H1 (cell line): ENCODE measurements around the gene CH25H. TPM values are rescaled to one million over a fixed set of nuclear protein-coding genes. Genes with fewer than 3 reads are reported as not detected.

ENCODE experiments used
- CTCF ChIA-PET: fragments of 300-600 bp; sonication (Branson Sonifier 250); formaldehyde crosslinking; loops from one replicate; lab custom pipeline; 2021; ENCODE audit not compliant: partially characterized antibody; lab: Charles Lee
- POLR2A ChIA-PET: fragments of 300-600 bp; sonication (Branson Sonifier 250); formaldehyde crosslinking; loops from one replicate; lab custom pipeline; 2021; ENCODE audit warnings: inconsistent platforms; ENCODE audit not compliant: partially characterized antibody; lab: Charles Lee
- DNase-seq, 2 experiments: peaks; one replicate each; pipeline versions ENCODE4 v3.0.0 to v3.0.0-alpha.2; 2010 to 2022; ENCODE audit warnings: low spot score in 2 of 2, low read depth in 1 of 2, mixed read lengths in 1 of 2
- FAIRE-seq: peaks from 2 replicates; lab custom pipeline; 2011; peaks lifted over from hg19 to GRCh38; lab: Jason Lieb, UNC
- H2AFZ ChIP-seq: 2 replicates; pipeline ENCODE4 v1.8.1; 2012; ENCODE audit warnings: low read length, inconsistent platforms
- H2AK5ac ChIP-seq: 2 replicates; pipeline ENCODE4 v1.6.1; 2013; ENCODE audit warnings: low read depth, low read length
- H2BK120ac ChIP-seq: replicated peaks from 2 replicates; pipeline ENCODE3; 2013; ENCODE audit warnings: low read depth, low read length, inconsistent platforms
- H2BK12ac ChIP-seq: 2 replicates; pipeline ENCODE4 v1.6.1; 2013; ENCODE audit warnings: low read depth, low read length
- H2BK15ac ChIP-seq: 2 replicates; pipeline ENCODE4 v1.6.1; 2013; ENCODE audit warnings: low read length
- H2BK20ac ChIP-seq: 2 replicates; pipeline ENCODE4 v1.6.1; 2013; ENCODE audit warnings: low read length
- H2BK5ac ChIP-seq: 2 replicates; pipeline ENCODE4 v1.6.1; 2013; ENCODE audit warnings: low read depth, low read length
- H3K14ac ChIP-seq: 2 replicates; pipeline ENCODE4 v1.6.1; 2013; ENCODE audit warnings: inconsistent platforms; ENCODE audit not compliant: insufficient read length
- H3K18ac ChIP-seq: 2 replicates; pipeline ENCODE4 v1.6.1; 2013; ENCODE audit warnings: low read length; ENCODE audit errors: extremely low read depth
- H3K23ac ChIP-seq: 2 replicates; pipeline ENCODE4 v1.6.1; 2013; ENCODE audit warnings: inconsistent platforms; ENCODE audit not compliant: insufficient read length
- H3K23me2 ChIP-seq: 2 replicates; pipeline ENCODE4 v1.6.1; 2013; ENCODE audit warnings: low read depth, low read length
- H3K27ac ChIP-seq: 2 replicates; pipeline ENCODE4 v1.6.1; 2011; ENCODE audit warnings: low read depth, low read length, inconsistent platforms
- H3K27me3 ChIP-seq, 4 experiments: replicated peaks in 1 of 4; 1 replicate in 1 of 4; 2 replicates in 3 of 4; pipeline versions ENCODE4 v1.6.1 to v1.8.1; 2011 to 2013; ENCODE audit warnings: low read length in 3 of 4, mild to moderate bottlenecking in 3 of 4, inconsistent platforms in 2 of 4, mixed read lengths in 2 of 4, moderate library complexity in 1 of 4; ENCODE audit not compliant: control insufficient read depth in 3 of 4, insufficient read depth in 3 of 4; ENCODE audit errors: extremely low read depth in 1 of 4
- H3K36me3 ChIP-seq, 4 experiments: 2 replicates each; pipeline versions ENCODE4 v1.6.1 to v1.8.1; 2011 to 2013; ENCODE audit warnings: mild to moderate bottlenecking in 4 of 4, low read length in 3 of 4, moderate library complexity in 2 of 4, control low read depth in 1 of 4, inconsistent platforms in 1 of 4; ENCODE audit not compliant: insufficient read depth in 4 of 4, control insufficient read depth in 2 of 4
- H3K4ac ChIP-seq: replicated peaks from 2 replicates; pipeline ENCODE3; 2013; ENCODE audit warnings: low read length, low read depth, mixed read lengths, inconsistent platforms; ENCODE audit not compliant: insufficient read length
- H3K4me1 ChIP-seq, 4 experiments: replicated peaks in 1 of 4; 1 replicate in 1 of 4; 2 replicates in 3 of 4; pipeline versions ENCODE4 v1.6.1 to v1.8.1; 2011 to 2013; ENCODE audit warnings: low read length in 3 of 4, inconsistent platforms in 2 of 4, mixed read lengths in 1 of 4; ENCODE audit not compliant: insufficient read depth in 4 of 4, control insufficient read depth in 3 of 4
- H3K4me2 ChIP-seq, 2 experiments: 2 replicates each; pipeline versions ENCODE4 v1.6.1 to v1.8.1; 2011 to 2013; ENCODE audit warnings: low read depth in 2 of 2, low read length in 2 of 2, control low read depth in 1 of 2, inconsistent platforms in 1 of 2, mild to moderate bottlenecking in 1 of 2; ENCODE audit not compliant: insufficient read depth in 1 of 2
- H3K4me3 ChIP-seq, 4 experiments: fragments of 200-600, 300-600 bp in 1 of 4; sonication (generic), shearing (Covaris generic), sonication (Bioruptor Twin) in 1 of 4; 2 replicates each; pipeline versions ENCODE4 v1.5.1 to v1.8.1; 2011 to 2016; ENCODE audit warnings: low read length in 4 of 4, low read depth in 3 of 4, control low read depth in 2 of 4, inconsistent platforms in 2 of 4, mild to moderate bottlenecking in 2 of 4, mixed read lengths in 1 of 4, moderate library complexity in 1 of 4; ENCODE audit not compliant: insufficient read depth in 2 of 4; ENCODE audit errors: extremely low read depth in 1 of 4
- H3K56ac ChIP-seq: replicated peaks from 2 replicates; pipeline ENCODE3; 2013; ENCODE audit warnings: low read depth, mild to moderate bottlenecking, mixed read lengths, low read length, inconsistent platforms; ENCODE audit not compliant: insufficient read length
- H3K79me1 ChIP-seq: 2 replicates; pipeline ENCODE4 v1.6.1; 2013; ENCODE audit warnings: low read depth, low read length, control low read depth
- H3K79me2 ChIP-seq, 2 experiments: 2 replicates each; pipeline versions ENCODE4 v1.6.1 to v1.8.1; 2012 to 2013; ENCODE audit warnings: low read length in 2 of 2, mild to moderate bottlenecking in 2 of 2, inconsistent platforms in 1 of 2; ENCODE audit not compliant: insufficient read depth in 2 of 2, control insufficient read depth in 1 of 2
- H3K9ac ChIP-seq, 4 experiments: replicated peaks in 1 of 4; 1 replicate in 1 of 4; 2 replicates in 3 of 4; pipeline versions ENCODE4 v1.6.1 to v1.8.1; 2011 to 2013; ENCODE audit warnings: low read depth in 3 of 4, low read length in 3 of 4, control low read depth in 2 of 4, mild to moderate bottlenecking in 2 of 4, moderate library complexity in 2 of 4, inconsistent platforms in 1 of 4; ENCODE audit errors: extremely low read depth in 1 of 4
- H3K9me3 ChIP-seq, 2 experiments: 2 replicates each; pipeline versions ENCODE4 v1.6.1 to v1.8.1; 2012 to 2013; ENCODE audit warnings: mild to moderate bottlenecking in 2 of 2, moderate library complexity in 2 of 2, control low read depth in 1 of 2, inconsistent platforms in 1 of 2, low read depth in 1 of 2, low read length in 1 of 2, mixed read lengths in 1 of 2; ENCODE audit not compliant: insufficient read depth in 2 of 2
- H4K20me1 ChIP-seq, 2 experiments: replicated peaks in 1 of 2; 2 replicates each; pipeline versions ENCODE3 to v1.8.1; 2011 to 2013; ENCODE audit warnings: inconsistent platforms in 2 of 2, low read length in 2 of 2, mild to moderate bottlenecking in 1 of 2; ENCODE audit not compliant: insufficient read depth in 2 of 2, control insufficient read depth in 1 of 2
- H4K5ac ChIP-seq: 2 replicates; pipeline ENCODE4 v1.6.1; 2013; ENCODE audit warnings: low read length, low read depth, mixed read lengths, inconsistent platforms; ENCODE audit not compliant: insufficient read length
- H4K8ac ChIP-seq: 2 replicates; pipeline ENCODE4 v1.8.0; 2013; ENCODE audit warnings: mild to moderate bottlenecking, moderate library complexity, low read length, inconsistent platforms; ENCODE audit not compliant: insufficient read depth; ENCODE audit errors: extremely low read depth
- H4K91ac ChIP-seq: replicated peaks from 2 replicates; pipeline ENCODE3; 2013; ENCODE audit warnings: low read length, mixed read lengths, inconsistent platforms; ENCODE audit not compliant: insufficient read length
- CEBPB ChIP-seq: IDR thresholded peaks from 2 replicates; pipeline ENCODE4 v1.6.1; 2012; ENCODE audit warnings: low read depth, low read length
- SRF ChIP-seq: IDR thresholded peaks from 2 replicates; pipeline ENCODE4 v1.6.1; 2011; ENCODE audit warnings: mild to moderate bottlenecking, low read depth, low read length, moderate library complexity
- WGBS, 2 experiments: shearing (Covaris generic) in 1 of 2; methylation state at CpG; one replicate each; pipeline versions ENCODE4 v1.1.6 to v1.1.7; 2013 to 2015; ENCODE audit warnings: low lambda C conversion rate in 2 of 2, mixed read lengths in 2 of 2, inconsistent platforms in 1 of 2, low coverage in 1 of 2, missing lambda C conversion rate in 1 of 2; ENCODE audit not compliant: insufficient replicate concordance in 2 of 2, insufficient coverage in 1 of 2, insufficient read length in 1 of 2; ENCODE audit errors: extremely low coverage in 1 of 2, missing lambda C conversion rate in 1 of 2; 5-methylcytosine and 5-hydroxymethylcytosine counted together
- polyA plus RNA-seq, 7 experiments: library from polyadenylated mRNA; depleted of rRNA in 3 of 7; stranded (reverse) in 5 of 7; unstranded in 2 of 7; fragments of >200 nt in 5 of 7; fragments of 200-250 nt in 2 of 7; gene quantifications; 1 replicate in 5 of 7; 2 replicates in 1 of 7; 4 replicates in 1 of 7; pipeline versions ENCODE4 v1.2.1 to v1.2.3, GENCODE V29; 2011 to 2013; ENCODE audit warnings: missing spikeins in 2 of 7, mixed read lengths in 2 of 7
- total RNA-seq: library from RNA; stranded (reverse); fragmentation: NEBNext Ultra II Directional; extraction: Animal tissue kit (Norgen Biotek cat#: 25700); gene quantifications from 2 replicates; pipeline ENCODE4 v1.2.1, GENCODE V29; 2021

CH25H gene
- total and polyA plus RNA-seq, 2 of the 8 experiments (the other 6 are each of a cell fraction or from before 2014, with no cell fraction given) = 0.56 to 1.3 TPM

- no peak overlapping the region for H3K4me2 ChIP-seq
- no peaks in the 10 kb centered on the region; a peak in 1 of 8 replicates for H3K36me3 ChIP-seq
- WGBS, 2 experiments = 82% methylated on average over 3 of the region's 3 CpGs; no CpG with 5 or more reads in 1 of the 2 experiments
- no peak overlapping the region for H3K9ac ChIP-seq
- H3K14ac ChIP-seq = no peak overlapping the region
- H2BK20ac ChIP-seq = peak overlapping the region; percentile 56; the same call in 1 of the 2 replicates
- H3K56ac ChIP-seq = no peak overlapping the region
- H4K20me1 ChIP-seq = no peaks in the 10 kb centered on the region
- no peaks in the 10 kb centered on the region for H3K23me2 ChIP-seq
- peaks cover 3 to 16% (median 10%) of the 10 kb centered on the region in 4 experiments; a peak in 5 of 7 replicates for H3K4me1 ChIP-seq
- no peak overlapping the region for H2BK15ac ChIP-seq
- CTCF ChIA-PET = interaction anchor here (0.7 to 2.5 kb wide), 9 partner anchors 10 to 227 kb away, joined by 3 to 12 read pairs (median 4); partner anchors contain the start of gene LIPA
- POLR2A ChIA-PET = interaction anchor here (1.0 kb wide), 1 partner anchor 10 kb away, joined by 4 read pairs; the partner anchor contains the start of gene LIPA
- peak overlapping the region; percentile 45; the same call in 1 of the 2 replicates for H2BK5ac ChIP-seq
- no peak overlapping the region for H3K4me3 ChIP-seq
- no peak overlapping the region for H2BK12ac ChIP-seq
- H3K27me3 ChIP-seq = no peaks in the 10 kb centered on the region
- no peaks in the 10 kb centered on the region for H3K79me1 ChIP-seq
- H2AK5ac ChIP-seq = no peak overlapping the region
- H3K18ac ChIP-seq = no peak overlapping the region
- TF ChIP-seq SRF = no peak
- TF ChIP-seq CEBPB = peak; percentile 50
- H3K79me2 ChIP-seq = no peaks in the 10 kb centered on the region
- H3K27ac ChIP-seq = no peak overlapping the region
- H4K5ac ChIP-seq = no peak overlapping the region
- H3K4ac ChIP-seq = no peak overlapping the region
- no peaks in the 10 kb centered on the region for H3K9me3 ChIP-seq
- no peak overlapping the region for H2AFZ ChIP-seq
- no peak overlapping the region for H4K8ac ChIP-seq
- H3K23ac ChIP-seq = no peak overlapping the region
- DNase-seq = no peak
- no peak for FAIRE-seq
- no peak overlapping the region for H4K91ac ChIP-seq
- H2BK120ac ChIP-seq = no peak overlapping the region
Observed at GRCh38 chr10:89241486-89242344, 34.6 kb upstream of the CH25H start.
